Measurements from ENCODE around the gene METTL9. TPM values are rescaled to one million over a fixed set of nuclear protein-coding genes. Genes with fewer than 3 reads are reported as not detected.

Gene METTL9
- total and polyA plus RNA-seq, 2 of the 13 experiments (the other 11 are each of a cell fraction or from before 2014, with no cell fraction given): 123 to 204 TPM

- TF ChIP-seq CBFB (CRISPR knock-in tag; IDR thresholded peaks at IDR 0.05) (peak; percentile 99), MEIS1 (CRISPR knock-in tag; IDR thresholded peaks at IDR 0.05; ENCODE audit: borderline replicate concordance) (no peak), ERF (CRISPR knock-in tag; IDR thresholded peaks at IDR 0.05) (peak; percentile 91), MLLT10 (CRISPR knock-in tag; IDR thresholded peaks at IDR 0.05) (no peak), POGZ (CRISPR knock-in tag; IDR thresholded peaks at IDR 0.05) (peak; percentile 73), PITX1 (CRISPR knock-in tag; IDR thresholded peaks at IDR 0.05) (no peak), ZBTB2 (CRISPR knock-in tag; IDR thresholded peaks at IDR 0.05; ENCODE audit: low read depth) (no peak), ZBTB8A (CRISPR knock-in tag; IDR thresholded peaks at IDR 0.05; ENCODE audit: borderline replicate concordance, low read depth) (no peak), ZNF761 (CRISPR knock-in tag; conservative IDR thresholded peaks at IDR 0.05) (no peak), HOXA5 (CRISPR knock-in tag; IDR thresholded peaks at IDR 0.05) (peak; percentile 60; the same call in 1 of the 2 replicates), ZNF713 (CRISPR knock-in tag; IDR thresholded peaks at IDR 0.05) (no peak), MIER2 (CRISPR knock-in tag; IDR thresholded peaks at IDR 0.05) (peak; percentile 81), FOXA1 (IDR thresholded peaks at IDR 0.05) (no peak; the same call in 1 of the 2 replicates), FOXA1 (CRISPR knock-in tag; IDR thresholded peaks at IDR 0.05) (peak; percentile 98), ZNF501 (CRISPR knock-in tag; IDR thresholded peaks at IDR 0.05) (peak; percentile 49; the same call in 1 of the 2 replicates), ZNF7 (CRISPR knock-in tag; IDR thresholded peaks at IDR 0.05) (no peak), ZNF619 (CRISPR knock-in tag; IDR thresholded peaks at IDR 0.05) (no peak), ZNF891 (CRISPR knock-in tag; IDR thresholded peaks at IDR 0.05) (no peak; the same call in 1 of the 2 replicates), ZNF18 (CRISPR knock-in tag; IDR thresholded peaks at IDR 0.05; ENCODE audit: insufficient replicate concordance) (peak; percentile 27), ZNF724P (CRISPR knock-in tag; IDR thresholded peaks at IDR 0.05; ENCODE audit: borderline replicate concordance) (no peak; the same call in 1 of the 2 replicates), ZSCAN9 (CRISPR knock-in tag; IDR thresholded peaks at IDR 0.05; ENCODE audit: borderline replicate concordance) (peak; percentile 74; the same call in 1 of the 2 replicates), SATB2 (CRISPR knock-in tag; IDR thresholded peaks at IDR 0.05) (peak; percentile 32; the same call in 1 of the 2 replicates), JDP2 (CRISPR knock-in tag; IDR thresholded peaks at IDR 0.05; ENCODE audit: borderline replicate concordance) (peak; percentile 30; the same call in 1 of the 2 replicates), ELF4 (CRISPR knock-in tag; IDR thresholded peaks at IDR 0.05; ENCODE audit: borderline replicate concordance) (no peak), NFIB (CRISPR knock-in tag; IDR thresholded peaks at IDR 0.05; ENCODE audit: borderline replicate concordance) (no peak), CCAR2 (optimal IDR thresholded peaks at IDR 0.05; ENCODE audit: low read depth, low read length) (no peak), NFIC (IDR thresholded peaks at IDR 0.05; ENCODE audit: low read length) (peak; percentile 87), HNF1B (CRISPR knock-in tag; IDR thresholded peaks at IDR 0.05) (no peak)
Measured at GRCh38 chr16:21565861-21566669, 33.3 kb upstream of the METTL9 start (continued).

Data from HepG2 (cell line).